ENCODE measurements around the gene TBL3.

The TBL3 gene

DNA sequence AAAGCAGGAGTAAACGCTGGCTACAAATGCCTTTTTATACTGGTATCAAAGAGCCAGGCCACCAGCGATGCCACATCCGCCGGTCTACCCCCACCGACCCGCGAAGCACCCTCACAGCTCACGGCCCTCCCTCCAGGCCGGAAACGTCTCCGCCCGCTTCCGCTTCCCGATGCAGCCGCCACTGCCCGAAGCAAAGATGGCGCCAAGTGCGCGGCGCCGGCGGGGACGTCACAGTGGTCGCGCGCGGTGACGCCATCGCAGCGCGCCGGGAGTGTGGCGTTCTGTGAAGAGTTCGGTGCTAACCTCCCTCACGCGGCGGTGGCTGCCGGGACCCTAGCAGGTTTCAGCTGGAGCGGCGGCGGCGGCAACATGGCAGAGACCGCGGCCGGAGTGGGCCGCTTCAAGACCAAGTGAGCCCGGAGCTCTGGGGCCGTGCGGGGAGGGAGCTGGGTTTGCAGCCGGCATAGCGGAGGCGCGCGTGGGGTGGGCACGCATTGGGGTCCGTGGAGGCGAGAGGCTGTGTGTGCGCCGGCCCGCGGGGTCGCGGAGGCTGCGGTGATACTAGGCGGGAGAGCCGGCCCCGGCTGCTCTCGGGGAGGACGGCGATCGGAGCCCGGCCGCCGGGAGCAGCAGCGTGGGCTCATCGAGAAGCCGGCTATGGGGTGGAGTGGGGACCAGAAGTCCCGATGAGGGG is at the start of gene TBL3:
TSS of gene TBL3 (plus strand) at position 258 of the 694 bp plus-strand sequence. CDS start at position 370, 112 bp downstream.
- H3K36me3 ChIP-seq (ENCODE audit: control insufficient read depth, insufficient read depth, low read length), result peaks cover 24% of the 10 kb centered on the region
- H3K9me3 ChIP-seq (ENCODE audit: control insufficient read depth, insufficient read depth, low read length), result no peaks in the 10 kb centered on the region
- H3K4me3 ChIP-seq (ENCODE audit: low read length), result peak within 1 kb of the TSS; percentile 90
- H3K27ac ChIP-seq (ENCODE audit: low read length), result no peak within 1 kb of the TSS
- WGBS (ENCODE audit: insufficient coverage, insufficient read length), result no CpG with 5 or more reads among the region's 78 CpGs
- H3K27me3 ChIP-seq (ENCODE audit: control insufficient read depth, insufficient read depth, low read length), result no peaks in the 10 kb centered on the region
- peak; percentile 83 for DNase-seq (ENCODE audit: low read depth, low spot score)
- H3K4me1 ChIP-seq (ENCODE audit: control insufficient read depth, insufficient read depth, low read length), result peaks cover 5% of the 10 kb centered on the region

DNA sequence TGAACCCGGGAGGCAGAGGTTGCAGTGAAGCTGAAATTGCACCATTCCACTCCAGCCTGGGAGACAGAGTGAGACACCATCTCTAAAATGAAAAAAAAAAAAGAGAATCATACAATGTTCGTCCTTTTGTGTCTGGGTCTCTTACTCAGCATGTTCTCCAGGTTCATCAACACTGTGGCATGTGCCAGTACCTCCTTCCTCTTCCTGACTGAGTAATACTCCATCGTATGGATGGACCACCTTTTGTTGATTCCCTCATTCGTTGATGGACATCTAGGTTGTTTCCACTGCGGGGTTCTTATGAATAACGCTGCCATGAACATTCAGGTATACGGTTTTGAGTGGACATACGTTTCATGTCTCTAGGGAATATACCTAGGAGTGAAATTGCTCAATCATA is 49.5 kb upstream of the TBL3 start:
- Histone ChIP-seq H3K9me3 (ENCODE audit: control insufficient read depth, insufficient read depth, low read length) (no peaks in the 10 kb centered on the region), H3K27ac (ENCODE audit: low read length) (no peak overlapping the region), H3K36me3 (ENCODE audit: control insufficient read depth, insufficient read depth, low read length) (no peaks in the 10 kb centered on the region), H3K4me3 (ENCODE audit: low read length) (no peak overlapping the region), H3K27me3 (ENCODE audit: control insufficient read depth, insufficient read depth, low read length) (peaks cover 34% of the 10 kb centered on the region), H3K4me1 (ENCODE audit: control insufficient read depth, insufficient read depth, low read length) (peaks cover 9% of the 10 kb centered on the region)
- no peak for DNase-seq (ENCODE audit: low read depth, low spot score)
- no CpG with 5 or more reads among the region's 8 CpGs for WGBS (ENCODE audit: insufficient coverage, insufficient read length)

DNA sequence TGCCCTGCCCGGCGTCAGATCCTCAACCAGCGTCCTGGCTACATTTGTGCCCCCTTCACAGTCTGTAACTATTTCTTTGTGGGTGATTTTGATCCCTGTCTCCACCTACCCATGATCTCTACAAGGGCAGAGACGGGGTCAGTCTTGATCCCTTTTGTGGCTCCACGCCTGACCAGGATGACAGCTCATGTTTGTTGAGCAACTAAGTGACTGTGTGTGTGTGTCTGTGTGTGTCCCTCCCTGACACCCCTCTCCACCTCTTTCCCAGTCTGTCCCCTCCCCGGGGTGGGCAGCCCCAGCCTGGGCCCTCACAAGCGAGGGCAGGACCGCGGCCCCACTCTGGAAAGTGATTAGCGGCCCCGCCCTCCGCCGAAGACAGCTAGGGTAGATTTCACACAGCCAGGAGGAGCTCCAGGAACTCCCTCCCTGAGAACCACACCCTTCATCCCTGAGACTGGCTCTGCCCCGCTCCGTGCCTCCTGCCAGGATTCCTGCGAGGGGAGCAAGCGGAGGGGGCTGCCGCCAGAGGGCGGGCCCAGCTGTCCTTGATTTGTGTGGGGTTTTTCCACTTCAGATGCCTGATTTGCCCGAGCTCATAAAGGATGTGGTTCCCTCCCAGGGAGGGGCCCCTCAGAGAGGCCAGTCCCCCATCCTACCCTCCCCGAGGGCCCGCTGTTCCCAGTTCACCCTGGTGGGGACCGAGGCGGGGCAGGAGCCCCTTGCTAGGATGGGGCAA is 48.4 kb upstream of the TBL3 start:
- DNase-seq (ENCODE audit: low read depth, low spot score), result peak; percentile 37
- no peak overlapping the region for H3K27ac ChIP-seq (ENCODE audit: low read length)
- no peaks in the 10 kb centered on the region for H3K36me3 ChIP-seq (ENCODE audit: control insufficient read depth, insufficient read depth, low read length)
- no peak overlapping the region for H3K4me3 ChIP-seq (ENCODE audit: low read length)
- no CpG with 5 or more reads among the region's 24 CpGs for WGBS (ENCODE audit: insufficient coverage, insufficient read length)
- peaks cover 28% of the 10 kb centered on the region for H3K27me3 ChIP-seq (ENCODE audit: control insufficient read depth, insufficient read depth, low read length)
- H3K9me3 ChIP-seq (ENCODE audit: control insufficient read depth, insufficient read depth, low read length), result no peaks in the 10 kb centered on the region
- peaks cover 7% of the 10 kb centered on the region; the same call in 1 of the 2 replicates for H3K4me1 ChIP-seq (ENCODE audit: control insufficient read depth, insufficient read depth, low read length)

DNA sequence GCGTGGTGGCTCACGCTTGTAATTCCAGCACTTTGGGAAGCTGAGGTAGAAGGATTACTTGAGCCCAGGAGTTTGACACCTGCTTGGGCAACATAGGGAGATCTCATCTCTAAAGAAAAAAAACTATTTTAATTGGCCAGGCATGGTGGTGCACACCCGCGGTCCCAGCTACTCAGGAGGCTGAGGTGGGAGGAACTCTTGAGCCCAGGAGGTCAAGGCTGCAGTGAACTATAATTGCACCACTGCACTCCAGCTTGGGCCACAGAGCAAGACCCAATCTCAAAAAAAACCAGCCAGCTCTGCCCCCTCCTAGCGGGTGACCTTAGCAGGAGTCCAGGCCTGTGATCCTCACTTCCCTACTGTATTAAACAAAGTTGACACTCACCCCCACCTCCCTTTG is 47.8 kb upstream of the TBL3 start:
- no peak for DNase-seq (ENCODE audit: low read depth, low spot score)
- Histone ChIP-seq H3K36me3 (ENCODE audit: control insufficient read depth, insufficient read depth, low read length) (no peaks in the 10 kb centered on the region), H3K4me3 (ENCODE audit: low read length) (no peak overlapping the region), H3K27me3 (ENCODE audit: control insufficient read depth, insufficient read depth, low read length) (peaks cover 21% of the 10 kb centered on the region), H3K27ac (ENCODE audit: low read length) (no peak overlapping the region), H3K4me1 (ENCODE audit: control insufficient read depth, insufficient read depth, low read length) (peaks cover 7% of the 10 kb centered on the region; the same call in 1 of the 2 replicates), H3K9me3 (ENCODE audit: control insufficient read depth, insufficient read depth, low read length) (no peaks in the 10 kb centered on the region)
- WGBS (ENCODE audit: insufficient coverage, insufficient read length), result no CpG with 5 or more reads among the region's 5 CpGs

DNA sequence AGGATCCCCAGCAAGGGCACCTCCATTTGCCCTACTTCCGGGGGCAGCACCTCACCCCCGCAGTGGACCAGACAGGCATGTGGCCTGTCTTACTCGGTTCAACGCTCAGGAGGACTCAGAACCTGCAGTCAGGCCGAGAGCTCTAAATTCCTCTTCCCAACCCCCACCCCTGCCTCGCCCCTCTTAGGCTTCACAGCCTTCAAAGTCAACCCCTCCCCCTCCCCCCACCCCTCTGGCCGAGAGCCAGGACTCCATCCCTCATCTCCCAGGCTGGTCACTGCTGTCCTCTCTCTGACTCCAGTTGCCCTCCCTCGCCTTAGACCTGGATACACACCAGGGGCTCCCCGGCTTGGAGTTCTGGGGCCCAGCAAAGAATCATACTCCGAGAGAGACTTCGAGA is 45.6 kb upstream of the TBL3 start:
- no peak for DNase-seq (ENCODE audit: low read depth, low spot score)
- no peaks in the 10 kb centered on the region for H3K36me3 ChIP-seq (ENCODE audit: control insufficient read depth, insufficient read depth, low read length)
- H3K27ac ChIP-seq (ENCODE audit: low read length), result no peak overlapping the region
- peaks cover 9% of the 10 kb centered on the region for H3K4me1 ChIP-seq (ENCODE audit: control insufficient read depth, insufficient read depth, low read length)
- no peaks in the 10 kb centered on the region for H3K9me3 ChIP-seq (ENCODE audit: control insufficient read depth, insufficient read depth, low read length)
- peaks cover 6% of the 10 kb centered on the region; the same call in 1 of the 2 replicates for H3K27me3 ChIP-seq (ENCODE audit: control insufficient read depth, insufficient read depth, low read length)
- no peak overlapping the region for H3K4me3 ChIP-seq (ENCODE audit: low read length)
- no CpG with 5 or more reads among the region's 11 CpGs for WGBS (ENCODE audit: insufficient coverage, insufficient read length)

DNA sequence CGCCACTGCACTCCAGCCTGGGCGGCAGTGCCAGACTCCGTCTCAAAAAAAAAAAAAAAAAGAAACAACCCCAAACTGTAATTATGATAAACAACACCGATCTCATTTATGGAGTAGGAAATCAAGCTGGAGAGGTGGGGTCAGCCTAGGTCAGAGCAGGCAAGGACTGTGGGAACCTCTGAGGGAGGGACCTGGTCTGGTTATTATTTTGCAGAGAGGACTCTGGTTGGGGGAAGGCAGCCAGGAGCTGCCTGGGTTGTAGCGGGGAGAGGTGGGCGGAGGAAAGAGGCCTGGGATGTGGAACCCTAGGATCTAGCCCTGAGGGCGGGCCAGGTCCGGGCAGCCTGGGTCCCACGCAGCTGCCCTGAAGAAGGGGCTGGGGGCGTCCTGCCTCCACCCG is 42.7 kb upstream of the TBL3 start:
- no CpG with 5 or more reads among the region's 11 CpGs for WGBS (ENCODE audit: insufficient coverage, insufficient read length)
- H3K36me3 ChIP-seq (ENCODE audit: control insufficient read depth, insufficient read depth, low read length), result no peaks in the 10 kb centered on the region
- DNase-seq (ENCODE audit: low read depth, low spot score), result no peak
- H3K4me1 ChIP-seq (ENCODE audit: control insufficient read depth, insufficient read depth, low read length), result peaks cover 7% of the 10 kb centered on the region
- peak overlapping the region; percentile 43; the same call in 1 of the 2 replicates for H3K4me3 ChIP-seq (ENCODE audit: low read length)
- no peaks in the 10 kb centered on the region for H3K9me3 ChIP-seq (ENCODE audit: control insufficient read depth, insufficient read depth, low read length)
- no peak overlapping the region for H3K27ac ChIP-seq (ENCODE audit: low read length)
- H3K27me3 ChIP-seq (ENCODE audit: control insufficient read depth, insufficient read depth, low read length), result peaks cover 2% of the 10 kb centered on the region; the same call in 1 of the 2 replicates

DNA sequence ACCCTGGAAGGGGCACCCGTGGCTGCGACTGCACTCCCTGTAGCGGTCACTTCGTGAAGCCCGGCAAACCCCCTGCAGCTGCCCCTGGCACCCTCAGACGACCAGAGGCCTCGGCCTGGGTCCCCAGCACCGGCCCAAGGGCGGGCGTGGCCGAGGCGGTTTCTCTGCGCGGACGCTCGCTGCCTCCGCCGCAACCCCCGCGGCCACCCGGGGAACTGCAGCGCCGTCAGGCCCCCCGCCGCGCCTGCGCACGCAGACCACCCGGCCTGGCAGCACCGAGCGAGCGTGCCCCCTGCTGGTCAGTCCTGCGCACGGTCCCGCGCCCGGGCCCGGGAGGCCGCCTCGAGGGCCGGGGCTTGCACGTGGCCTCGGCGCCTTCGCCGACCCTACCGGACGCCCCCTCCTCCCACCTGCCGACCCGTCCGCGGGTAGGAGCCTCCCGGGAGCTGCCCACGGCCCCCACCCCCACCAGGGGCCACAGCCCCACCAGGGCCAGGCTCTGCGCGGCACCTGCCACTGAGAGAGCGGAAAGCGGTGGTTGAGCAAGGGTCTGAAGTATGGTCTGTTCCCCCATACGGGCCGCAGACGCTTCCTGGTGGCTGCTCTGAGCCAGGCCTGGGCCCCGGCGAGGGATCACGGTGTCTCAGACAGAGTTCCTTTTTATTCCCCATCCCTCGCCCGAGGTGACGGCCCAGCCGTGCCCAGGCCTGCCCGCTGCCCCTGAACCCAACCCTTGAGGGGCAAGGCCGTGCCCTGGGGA is 42.1 kb upstream of the TBL3 start:
- Histone ChIP-seq H3K36me3 (ENCODE audit: control insufficient read depth, insufficient read depth, low read length) (no peaks in the 10 kb centered on the region), H3K27me3 (ENCODE audit: control insufficient read depth, insufficient read depth, low read length) (peaks cover 2% of the 10 kb centered on the region; the same call in 1 of the 2 replicates), H3K27ac (ENCODE audit: low read length) (no peak overlapping the region), H3K4me3 (ENCODE audit: low read length) (peak overlapping the region; percentile 43; the same call in 1 of the 2 replicates), H3K4me1 (ENCODE audit: control insufficient read depth, insufficient read depth, low read length) (peaks cover 7% of the 10 kb centered on the region), H3K9me3 (ENCODE audit: control insufficient read depth, insufficient read depth, low read length) (no peaks in the 10 kb centered on the region)
- no CpG with 5 or more reads among the region's 70 CpGs for WGBS (ENCODE audit: insufficient coverage, insufficient read length)
- DNase-seq (ENCODE audit: low read depth, low spot score), result no peak

DNA sequence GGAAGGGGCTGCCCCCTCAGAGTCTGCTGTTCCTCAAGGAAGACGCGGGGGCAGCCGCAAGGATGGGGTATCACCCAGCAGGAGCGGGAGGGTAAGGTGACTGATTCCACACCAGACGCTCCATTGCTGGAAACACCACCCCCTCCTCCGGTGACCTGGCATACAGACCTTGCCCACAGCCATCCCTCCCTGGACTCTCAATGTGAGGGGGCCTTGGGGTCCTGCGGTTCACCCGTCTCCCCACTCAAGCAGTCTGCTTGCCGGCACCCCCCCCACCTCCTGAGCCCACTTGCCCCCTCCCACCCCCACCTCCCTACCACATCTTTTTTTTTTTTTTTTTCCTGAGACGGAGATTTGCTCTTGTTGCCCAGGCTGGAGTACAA is 41.5 kb upstream of the TBL3 start:
- WGBS (ENCODE audit: insufficient coverage, insufficient read length), result no CpG with 5 or more reads among the region's 10 CpGs
- no peak for DNase-seq (ENCODE audit: low read depth, low spot score)
- H3K9me3 ChIP-seq (ENCODE audit: control insufficient read depth, insufficient read depth, low read length), result no peaks in the 10 kb centered on the region
- no peaks in the 10 kb centered on the region for H3K36me3 ChIP-seq (ENCODE audit: control insufficient read depth, insufficient read depth, low read length)
- H3K27me3 ChIP-seq (ENCODE audit: control insufficient read depth, insufficient read depth, low read length), result peaks cover 2% of the 10 kb centered on the region; the same call in 1 of the 2 replicates
- H3K27ac ChIP-seq (ENCODE audit: low read length), result no peak overlapping the region
- no peak overlapping the region for H3K4me3 ChIP-seq (ENCODE audit: low read length)
- peaks cover 7% of the 10 kb centered on the region for H3K4me1 ChIP-seq (ENCODE audit: control insufficient read depth, insufficient read depth, low read length)

DNA sequence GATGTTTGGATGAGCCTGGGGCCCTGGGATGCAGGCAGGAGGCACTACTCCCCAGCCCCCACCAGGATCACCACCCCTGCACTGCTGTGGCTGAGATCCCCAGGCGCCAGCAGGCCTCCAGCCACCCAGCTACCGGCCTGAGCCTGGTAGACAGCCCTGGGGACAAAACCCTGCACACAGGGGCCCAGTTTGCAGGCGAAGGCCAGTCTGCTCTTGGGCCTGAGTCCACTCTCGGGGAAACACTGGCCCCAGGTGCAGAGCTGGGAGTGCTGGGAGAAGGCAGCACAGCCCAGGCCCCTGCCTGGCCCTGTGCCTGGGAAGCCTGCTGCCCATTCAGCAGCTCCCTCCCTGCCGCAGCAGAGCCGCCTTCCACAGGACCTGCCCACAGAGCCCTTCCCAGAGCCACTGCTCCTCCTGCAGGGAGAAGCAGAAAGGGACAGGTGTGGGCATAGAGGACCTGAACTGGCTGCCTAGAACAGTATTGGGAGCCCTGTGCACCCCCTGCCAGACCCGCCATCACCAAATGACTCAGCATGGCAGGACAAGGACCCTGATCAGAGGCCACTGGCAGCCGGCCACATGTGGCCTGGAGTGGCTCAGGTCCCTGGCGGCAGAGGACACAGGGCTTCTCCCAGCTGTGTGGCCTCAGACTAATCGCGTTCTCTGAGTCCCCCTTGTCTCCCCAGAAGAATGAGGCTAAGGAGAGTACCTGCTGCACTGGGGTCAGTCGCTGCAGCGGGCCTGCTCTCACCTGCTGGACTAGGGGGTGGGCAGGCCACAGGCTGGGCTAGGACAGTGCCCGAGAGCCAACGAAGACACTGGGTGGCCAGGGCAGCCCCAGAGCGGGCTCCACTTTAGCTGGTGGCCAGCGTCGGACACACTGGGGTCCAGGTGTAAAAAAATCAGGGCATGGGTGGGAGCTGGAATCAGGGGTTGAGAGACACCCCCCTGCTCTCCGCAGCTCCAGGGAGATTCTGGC is 39.5 kb upstream of the TBL3 start:
- H3K9me3 ChIP-seq (ENCODE audit: control insufficient read depth, insufficient read depth, low read length), result no peaks in the 10 kb centered on the region
- H3K4me3 ChIP-seq (ENCODE audit: low read length), result no peak overlapping the region
- WGBS (ENCODE audit: insufficient coverage, insufficient read length), result no CpG with 5 or more reads among the region's 19 CpGs
- peaks cover 5% of the 10 kb centered on the region for H3K4me1 ChIP-seq (ENCODE audit: control insufficient read depth, insufficient read depth, low read length)
- H3K36me3 ChIP-seq (ENCODE audit: control insufficient read depth, insufficient read depth, low read length), result no peaks in the 10 kb centered on the region
- H3K27me3 ChIP-seq (ENCODE audit: control insufficient read depth, insufficient read depth, low read length), result peaks cover 2% of the 10 kb centered on the region; the same call in 1 of the 2 replicates
- DNase-seq (ENCODE audit: low read depth, low spot score), result no peak
- H3K27ac ChIP-seq (ENCODE audit: low read length), result no peak overlapping the region
